ENCODE measurements around the gene TMCC1.

DNA sequence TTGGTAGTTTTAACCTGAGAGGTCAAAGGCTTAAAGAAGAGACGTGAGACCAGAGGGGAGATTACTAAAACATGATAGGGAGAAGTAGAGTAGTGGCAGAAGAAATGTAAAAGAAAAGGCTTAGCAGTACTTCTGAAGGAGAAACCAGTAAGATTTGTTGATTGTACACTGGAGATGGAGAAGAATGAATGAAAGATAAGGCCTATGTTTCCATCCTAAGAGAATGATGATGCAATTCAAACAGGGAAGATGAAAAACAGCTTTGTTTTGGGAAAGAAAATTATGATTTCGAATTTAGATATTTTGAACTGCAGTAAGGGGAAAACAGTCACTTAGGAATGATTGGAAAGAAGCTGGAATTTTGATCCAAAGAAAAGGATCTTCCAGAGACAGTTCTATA lies 189.6 kb downstream of the TMCC1 start:
- TF ChIP-seq, protein P1, sequence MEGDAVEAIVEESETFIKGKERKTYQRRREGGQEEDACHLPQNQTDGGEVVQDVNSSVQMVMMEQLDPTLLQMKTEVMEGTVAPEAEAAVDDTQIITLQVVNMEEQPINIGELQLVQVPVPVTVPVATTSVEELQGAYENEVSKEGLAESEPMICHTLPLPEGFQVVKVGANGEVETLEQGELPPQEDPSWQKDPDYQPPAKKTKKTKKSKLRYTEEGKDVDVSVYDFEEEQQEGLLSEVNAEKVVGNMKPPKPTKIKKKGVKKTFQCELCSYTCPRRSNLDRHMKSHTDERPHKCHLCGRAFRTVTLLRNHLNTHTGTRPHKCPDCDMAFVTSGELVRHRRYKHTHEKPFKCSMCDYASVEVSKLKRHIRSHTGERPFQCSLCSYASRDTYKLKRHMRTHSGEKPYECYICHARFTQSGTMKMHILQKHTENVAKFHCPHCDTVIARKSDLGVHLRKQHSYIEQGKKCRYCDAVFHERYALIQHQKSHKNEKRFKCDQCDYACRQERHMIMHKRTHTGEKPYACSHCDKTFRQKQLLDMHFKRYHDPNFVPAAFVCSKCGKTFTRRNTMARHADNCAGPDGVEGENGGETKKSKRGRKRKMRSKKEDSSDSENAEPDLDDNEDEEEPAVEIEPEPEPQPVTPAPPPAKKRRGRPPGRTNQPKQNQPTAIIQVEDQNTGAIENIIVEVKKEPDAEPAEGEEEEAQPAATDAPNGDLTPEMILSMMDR (IDR thresholded peaks at IDR 0.05; ENCODE audit: insufficient read depth, low read length): no peak
- TF ChIP-seq POLR2AphosphoS5 (IDR thresholded peaks at IDR 0.05; ENCODE audit: low read depth): no peak
- TF ChIP-seq, protein P2, sequence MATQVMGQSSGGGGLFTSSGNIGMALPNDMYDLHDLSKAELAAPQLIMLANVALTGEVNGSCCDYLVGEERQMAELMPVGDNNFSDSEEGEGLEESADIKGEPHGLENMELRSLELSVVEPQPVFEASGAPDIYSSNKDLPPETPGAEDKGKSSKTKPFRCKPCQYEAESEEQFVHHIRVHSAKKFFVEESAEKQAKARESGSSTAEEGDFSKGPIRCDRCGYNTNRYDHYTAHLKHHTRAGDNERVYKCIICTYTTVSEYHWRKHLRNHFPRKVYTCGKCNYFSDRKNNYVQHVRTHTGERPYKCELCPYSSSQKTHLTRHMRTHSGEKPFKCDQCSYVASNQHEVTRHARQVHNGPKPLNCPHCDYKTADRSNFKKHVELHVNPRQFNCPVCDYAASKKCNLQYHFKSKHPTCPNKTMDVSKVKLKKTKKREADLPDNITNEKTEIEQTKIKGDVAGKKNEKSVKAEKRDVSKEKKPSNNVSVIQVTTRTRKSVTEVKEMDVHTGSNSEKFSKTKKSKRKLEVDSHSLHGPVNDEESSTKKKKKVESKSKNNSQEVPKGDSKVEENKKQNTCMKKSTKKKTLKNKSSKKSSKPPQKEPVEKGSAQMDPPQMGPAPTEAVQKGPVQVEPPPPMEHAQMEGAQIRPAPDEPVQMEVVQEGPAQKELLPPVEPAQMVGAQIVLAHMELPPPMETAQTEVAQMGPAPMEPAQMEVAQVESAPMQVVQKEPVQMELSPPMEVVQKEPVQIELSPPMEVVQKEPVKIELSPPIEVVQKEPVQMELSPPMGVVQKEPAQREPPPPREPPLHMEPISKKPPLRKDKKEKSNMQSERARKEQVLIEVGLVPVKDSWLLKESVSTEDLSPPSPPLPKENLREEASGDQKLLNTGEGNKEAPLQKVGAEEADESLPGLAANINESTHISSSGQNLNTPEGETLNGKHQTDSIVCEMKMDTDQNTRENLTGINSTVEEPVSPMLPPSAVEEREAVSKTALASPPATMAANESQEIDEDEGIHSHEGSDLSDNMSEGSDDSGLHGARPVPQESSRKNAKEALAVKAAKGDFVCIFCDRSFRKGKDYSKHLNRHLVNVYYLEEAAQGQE (IDR thresholded peaks at IDR 0.05; ENCODE audit: insufficient replicate concordance, low read depth): no peak
